Brain microvascular endothelial cell (primary cell): ENCODE data around the gene RABL3.
"Not testable (repeated sequence)": the region's sequence is repeated elsewhere in the genome, so short reads cannot be mapped to it uniquely, and the experiment has no call there.

Experiments
- DNase-seq: peaks from one replicate; pipeline ENCODE4 v3.0.0-alpha.2; 2020
- H3K27ac ChIP-seq: fragments of 250-450 bp; sonication (Bioruptor Pico); 2 replicates; pipeline ENCODE4 v1.5.1; 2020; ENCODE audit warnings: mild to moderate bottlenecking, moderate library complexity
- H3K27me3 ChIP-seq: fragments of 250-450 bp; sonication (Bioruptor Pico); replicated peaks from 2 replicates; pipeline ENCODE4 v1.5.1; 2020; ENCODE audit warnings: mild to moderate bottlenecking
- H3K36me3 ChIP-seq: fragments of 250-450 bp; sonication (Bioruptor Pico); replicated peaks from 2 replicates; pipeline ENCODE4 v1.5.1; 2020; ENCODE audit warnings: mild to moderate bottlenecking
- H3K4me3 ChIP-seq: 2 replicates; pipeline ENCODE4 v1.5.1; 2011; ENCODE audit warnings: low read depth, mild to moderate bottlenecking, control low read depth, low read length, moderate library complexity
- CTCF ChIP-seq: IDR thresholded peaks from 2 replicates; pipeline ENCODE4 v1.5.1; 2011; ENCODE audit warnings: low read depth, mild to moderate bottlenecking, moderate library complexity, low read length, control low read depth, inconsistent platforms; ENCODE audit errors: missing control alignments
- in situ Hi-C: cut with HindIII; loops from 2 replicates; pipeline ENCODE4 v1.10.0; 2017; ENCODE audit warnings: low sequenced_read_pairs, low pct_ligation_motif_present

The RABL3 gene

DNA sequence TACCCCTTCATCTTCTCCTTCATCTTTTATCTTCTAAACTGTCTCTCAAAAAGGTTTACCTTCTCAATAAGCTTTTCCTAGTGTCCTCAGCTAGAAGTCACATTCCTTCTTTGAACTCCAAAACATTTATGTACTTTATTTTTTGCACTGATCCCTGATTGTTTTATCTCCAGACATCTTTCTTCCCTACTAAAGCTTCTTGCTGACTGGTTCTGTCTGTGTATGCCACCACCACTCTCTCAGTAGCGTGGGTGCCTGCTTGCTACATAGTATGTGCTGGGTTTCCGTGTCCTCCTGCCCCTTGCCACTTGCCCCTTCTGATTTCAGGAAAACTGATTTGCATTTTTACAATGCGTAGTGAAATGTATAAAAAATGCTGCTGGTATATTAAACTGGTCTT is 24.3 kb upstream of the RABL3 start:
- DNase-seq: no peak
- H3K27me3 ChIP-seq: no peaks in the 10 kb centered on the region
- no peak for TF ChIP-seq CTCF
- H3K27ac ChIP-seq: no peak overlapping the region
- H3K36me3 ChIP-seq: no peaks in the 10 kb centered on the region
- in situ Hi-C loops: no loop called here
- no peak overlapping the region for H3K4me3 ChIP-seq

DNA sequence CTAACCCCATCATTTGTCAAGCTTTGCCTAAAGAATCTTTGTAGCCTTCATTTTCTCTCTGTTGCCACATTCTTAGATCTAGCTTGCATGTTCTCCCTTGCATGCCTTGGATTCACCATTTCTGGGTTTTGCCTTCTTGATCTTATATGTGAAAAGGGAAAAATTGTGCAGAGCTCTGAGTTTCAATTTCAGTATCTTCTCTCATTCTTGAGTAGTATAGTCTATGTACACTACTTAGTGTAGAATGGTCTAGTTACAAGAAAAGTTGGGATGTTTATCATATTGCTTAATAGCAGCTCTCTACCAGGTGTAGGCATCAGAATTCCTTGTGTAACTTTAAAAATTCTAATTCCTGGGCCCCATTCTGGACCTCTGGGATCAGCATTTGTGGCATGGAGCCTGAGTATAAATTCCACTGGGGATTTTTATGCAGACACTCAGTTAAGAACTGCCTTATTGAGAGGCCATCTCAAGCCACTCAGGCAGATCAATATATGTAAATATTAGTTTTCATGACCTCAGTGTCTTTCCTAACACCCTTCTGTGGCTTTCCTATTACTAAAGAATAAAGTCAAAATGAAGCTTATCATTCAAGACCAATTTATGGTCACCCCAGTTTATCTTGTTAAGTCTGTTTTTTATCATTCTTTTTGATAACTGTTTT is 23.6 kb upstream of the RABL3 start:
- no peak for DNase-seq
- TF ChIP-seq CTCF: no peak
- in situ Hi-C loops: no loop called here
- no peak overlapping the region for H3K27ac ChIP-seq
- H3K27me3 ChIP-seq: no peaks in the 10 kb centered on the region
- H3K36me3 ChIP-seq: no peaks in the 10 kb centered on the region
- H3K4me3 ChIP-seq: no peak overlapping the region

GRCh38 chr3:120764206-120764605 is 21.9 kb upstream of the RABL3 start:
- no peak for TF ChIP-seq CTCF
- H3K27ac ChIP-seq: no peak overlapping the region
- no peak overlapping the region for H3K4me3 ChIP-seq
- H3K36me3 ChIP-seq: no peaks in the 10 kb centered on the region
- no peak for DNase-seq
- H3K27me3 ChIP-seq: no peaks in the 10 kb centered on the region
- in situ Hi-C loops: no loop called here

- H3K4me3 ChIP-seq: no peak overlapping the region
- no peak for DNase-seq
- TF ChIP-seq CTCF: no peak
- H3K36me3 ChIP-seq: no peaks in the 10 kb centered on the region
- in situ Hi-C loops: no loop called here
- no peak overlapping the region for H3K27ac ChIP-seq
- H3K27me3 ChIP-seq: no peaks in the 10 kb centered on the region
Observed at GRCh38 chr3:120763601-120764000, 21.3 kb upstream of the RABL3 start.

DNA sequence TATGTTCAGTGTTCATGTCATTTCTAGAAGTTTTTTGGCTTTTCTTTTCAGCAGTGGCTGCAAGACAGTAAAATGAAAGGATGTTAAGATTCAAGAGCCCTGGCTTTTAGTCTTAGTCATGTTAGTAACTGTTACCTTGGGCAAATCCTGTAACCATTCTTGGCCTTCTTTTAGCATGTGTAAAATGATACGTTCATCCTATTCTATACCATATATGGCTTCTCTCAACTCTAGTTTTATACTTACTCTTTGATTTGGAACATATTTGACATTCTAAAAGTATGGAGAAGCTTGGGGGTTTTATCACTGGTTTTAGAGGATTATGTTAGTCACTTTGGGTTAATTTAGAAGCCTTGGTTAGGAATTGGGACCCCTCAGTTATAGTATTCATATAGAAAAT is 20.3 kb upstream of the RABL3 start:
- Histone ChIP-seq H3K4me3 (no peak overlapping the region), H3K27ac (no peak overlapping the region), H3K27me3 (no peaks in the 10 kb centered on the region), H3K36me3 (no peaks in the 10 kb centered on the region)
- TF ChIP-seq CTCF: no peak
- in situ Hi-C loops: no loop called here
- DNase-seq: no peak

DNA sequence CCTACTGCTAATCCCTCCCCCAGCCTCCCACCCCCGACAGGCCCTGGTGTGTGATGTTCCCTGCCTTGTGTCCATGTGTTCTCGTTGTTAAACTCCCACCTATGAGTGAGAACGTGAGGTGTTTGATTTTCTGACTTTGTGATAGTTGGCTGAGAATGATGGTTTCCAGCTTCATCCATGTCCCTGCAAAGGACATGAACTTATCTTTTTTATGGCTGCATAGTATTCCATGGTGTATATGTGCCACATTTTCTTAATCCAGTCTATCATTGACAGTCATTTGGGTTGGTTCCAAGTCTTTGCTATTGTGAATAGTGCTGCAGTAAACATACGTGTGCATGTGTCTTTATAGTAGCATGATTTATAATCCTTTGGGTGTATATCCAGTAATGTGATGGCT is 16.2 kb upstream of the RABL3 start:
- H3K4me3 ChIP-seq, H3K36me3 ChIP-seq, H3K27ac ChIP-seq, in situ Hi-C loops, H3K27me3 ChIP-seq, DNase-seq: not testable (repeated sequence)
